SK-N-MC (cell line): Measurements from ENCODE around the gene TBCCD1.

ENCODE experiments used
- EZH2 ChIP-seq: fragments of 200-600 bp; sonication (generic); IDR thresholded peaks from one replicate; pipeline ENCODE4 v1.6.1; 2017; ENCODE audit warnings: antibody characterized with exemption
- FOXP2 ChIP-seq: optimal IDR thresholded peaks from 2 replicates; pipeline ENCODE3; 2011; ENCODE audit warnings: mild to moderate bottlenecking, moderate library complexity; ENCODE audit not compliant: insufficient read depth; ENCODE audit errors: extremely low read length, control extremely low read depth
- POLR2AphosphoS5 ChIP-seq: IDR thresholded peaks from 2 replicates; pipeline ENCODE4 v1.6.1; 2012; ENCODE audit warnings: mild to moderate bottlenecking, low read depth, low read length, borderline replicate concordance

GRCh38 chr3:186516646-186517045, 50.5 kb downstream of the TBCCD1 start:
- TF ChIP-seq EZH2 (no peak), POLR2AphosphoS5 (no peak), FOXP2 (no peak)
